NCI-H446 (cell line): Measurements from ENCODE around the gene ETV3L.
A peak's percentile ranks its signal among the peaks of the same experiment; 100 is the strongest.
"Not testable (repeated sequence)": the region's sequence is repeated elsewhere in the genome, so short reads cannot be mapped to it uniquely, and the experiment has no call there.

Source experiments
- DNase-seq, 2 experiments: peaks; one replicate each; lab custom pipeline; 2025; lab: John Stamatoyannopoulos, UW

ETV3L gene

DNA sequence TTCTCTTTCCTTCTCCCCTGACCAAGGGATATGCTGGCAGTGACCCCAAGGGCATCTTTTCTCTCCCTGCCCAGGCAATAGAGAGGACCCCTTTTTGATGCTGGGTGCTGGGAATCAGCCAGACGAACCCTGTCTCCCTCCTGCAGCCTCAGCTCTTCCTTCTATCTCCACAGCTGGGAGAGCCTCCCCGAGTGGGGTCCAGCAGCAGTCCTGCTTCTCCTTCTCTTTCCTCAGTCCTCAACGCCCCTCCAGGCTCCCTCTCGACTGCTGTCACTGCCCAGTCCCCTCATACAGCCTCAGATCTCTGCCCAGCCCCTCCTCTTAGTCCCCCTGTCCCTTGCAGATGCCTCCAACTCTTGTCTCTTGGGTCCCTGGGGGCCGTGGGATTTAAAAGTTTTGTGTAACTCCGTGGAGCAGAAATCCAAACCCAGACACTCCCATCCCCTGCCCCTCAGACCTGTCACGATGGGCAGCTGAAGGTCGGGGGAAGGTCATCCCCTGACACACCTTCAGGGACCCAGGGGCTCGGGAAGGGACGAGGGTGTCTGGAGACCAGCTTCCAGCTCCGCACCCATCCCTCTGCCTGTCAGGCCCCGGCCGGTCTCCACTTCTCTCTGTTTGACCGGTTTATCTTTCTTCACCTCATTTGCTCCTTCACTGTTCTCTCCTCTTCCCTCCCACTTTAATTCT, 5.8 kb upstream of the ETV3L start:
- no peak for DNase-seq

- DNase-seq, result no peak
These were observed 5.1 kb upstream of the ETV3L start for GRCh38 chr1:157104598-157105293.

DNA sequence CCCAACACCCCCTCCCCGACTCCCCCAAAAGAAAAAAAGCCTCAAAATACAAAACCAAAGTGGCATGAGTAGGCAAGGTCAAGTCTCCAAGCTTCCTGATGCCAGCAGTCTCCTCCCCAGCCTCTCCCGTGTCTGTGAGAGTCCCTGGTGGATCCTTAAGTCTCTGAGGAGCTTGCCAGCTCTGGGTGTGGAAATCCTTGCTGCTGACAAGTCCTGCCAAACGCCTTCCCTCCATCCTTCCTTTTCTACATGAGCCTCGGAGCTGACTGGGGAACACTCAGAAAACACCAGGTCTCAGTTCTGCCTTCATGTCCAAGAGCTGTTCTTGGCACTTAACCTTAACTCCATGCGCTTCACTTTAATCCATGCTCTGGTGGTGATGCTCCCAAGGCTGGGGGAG, 3.7 kb upstream of the ETV3L start:
- no peak for DNase-seq

DNA sequence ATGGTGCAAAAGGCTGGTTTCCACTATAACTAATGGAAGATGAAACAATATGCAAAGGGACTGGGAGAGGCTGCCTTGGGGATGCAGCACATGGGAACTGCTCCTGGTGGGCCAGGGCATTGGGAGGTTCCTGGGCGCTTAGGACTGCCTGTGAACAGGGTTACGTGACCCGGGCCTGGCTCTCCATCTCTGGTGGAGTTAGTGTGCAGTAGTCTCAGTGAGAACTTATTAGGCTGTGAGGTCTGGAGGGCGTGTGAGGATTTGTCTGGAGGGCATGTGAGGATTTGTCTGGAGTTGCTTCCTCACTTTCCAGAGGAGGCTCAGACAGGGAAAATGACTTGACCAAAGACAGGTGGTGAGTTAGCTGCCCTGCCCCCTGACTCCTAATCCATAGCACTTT, 1.5 kb upstream of the ETV3L start:
- no peak for DNase-seq

GRCh38 chr1:157098987-157099632, 498 bp downstream of the ETV3L start:
- DNase-seq, result not testable (repeated sequence)

GRCh38 chr1:157098519-157098918, 1.1 kb downstream of the ETV3L start:
- DNase-seq, result no peak

GRCh38 chr1:157097692-157098091, 1.9 kb downstream of the ETV3L start:
- DNase-seq, result no peak

DNA sequence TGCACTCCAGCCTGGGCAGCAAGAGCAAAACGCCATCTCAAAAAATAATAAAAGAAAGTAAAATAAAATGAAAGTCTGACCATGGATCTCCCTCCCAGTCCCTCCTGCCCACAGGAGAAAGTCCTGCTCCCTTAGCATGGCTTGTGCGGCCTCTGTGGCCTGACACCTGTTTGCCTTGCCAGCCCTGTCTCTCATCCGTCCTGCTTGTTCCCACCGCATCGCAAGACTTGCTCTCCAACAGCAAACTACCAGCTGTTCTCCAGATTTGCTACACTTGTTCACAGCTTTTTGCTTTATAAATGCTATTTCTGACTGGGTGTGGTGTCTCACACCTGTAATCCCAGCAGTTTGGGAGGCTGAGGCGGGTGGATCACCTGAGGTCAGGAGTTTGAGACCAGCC, 2.7 kb downstream of the ETV3L start:
- DNase-seq, result no peak

DNA sequence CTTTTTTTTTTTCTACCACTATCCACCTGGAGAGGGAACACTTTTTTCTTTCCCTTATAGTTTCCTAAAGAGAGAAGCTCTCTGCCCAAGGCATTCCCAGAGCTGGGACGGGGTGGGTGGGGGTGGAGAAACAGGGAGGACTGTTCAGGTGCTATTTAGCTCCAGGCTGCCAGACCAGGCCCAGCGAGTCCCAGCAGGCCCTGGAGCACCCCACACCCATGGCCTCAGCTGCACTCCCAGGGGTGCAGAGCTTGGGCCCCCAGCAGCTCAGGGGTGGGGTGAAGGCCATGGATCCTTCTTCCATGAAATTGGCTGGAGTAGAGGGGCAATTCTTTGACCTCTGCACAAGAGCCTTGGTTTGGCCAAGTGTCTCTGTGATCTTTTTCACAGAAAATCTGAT, 4.1 kb downstream of the ETV3L start:
- no peak for DNase-seq

DNA sequence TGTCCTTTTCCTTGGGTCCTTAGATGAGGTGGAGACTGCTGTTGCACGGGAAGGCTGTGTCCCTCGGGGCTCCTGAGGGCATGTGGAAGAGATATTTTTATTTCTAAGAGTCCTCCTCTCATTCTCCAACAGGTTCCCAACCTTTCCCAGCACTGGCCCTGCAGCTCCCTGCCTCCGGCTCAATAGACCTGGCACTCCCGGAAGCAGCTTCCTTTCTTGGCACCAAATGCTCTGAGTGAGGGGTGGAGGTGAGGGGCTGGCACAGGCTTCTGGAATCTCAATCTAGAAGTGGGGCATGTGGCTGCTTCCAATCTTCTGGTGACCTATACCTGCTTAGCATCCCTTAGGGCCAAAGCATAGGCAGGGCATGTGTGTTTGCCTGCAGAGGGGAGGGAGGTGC, 4.5 kb downstream of the ETV3L start:
- DNase-seq, result no peak

- DNase-seq, result peak in 1 of 2 experiments; percentile 75
These were observed 6.8 kb downstream of the ETV3L start for GRCh38 chr1:157092831-157093230.

DNA sequence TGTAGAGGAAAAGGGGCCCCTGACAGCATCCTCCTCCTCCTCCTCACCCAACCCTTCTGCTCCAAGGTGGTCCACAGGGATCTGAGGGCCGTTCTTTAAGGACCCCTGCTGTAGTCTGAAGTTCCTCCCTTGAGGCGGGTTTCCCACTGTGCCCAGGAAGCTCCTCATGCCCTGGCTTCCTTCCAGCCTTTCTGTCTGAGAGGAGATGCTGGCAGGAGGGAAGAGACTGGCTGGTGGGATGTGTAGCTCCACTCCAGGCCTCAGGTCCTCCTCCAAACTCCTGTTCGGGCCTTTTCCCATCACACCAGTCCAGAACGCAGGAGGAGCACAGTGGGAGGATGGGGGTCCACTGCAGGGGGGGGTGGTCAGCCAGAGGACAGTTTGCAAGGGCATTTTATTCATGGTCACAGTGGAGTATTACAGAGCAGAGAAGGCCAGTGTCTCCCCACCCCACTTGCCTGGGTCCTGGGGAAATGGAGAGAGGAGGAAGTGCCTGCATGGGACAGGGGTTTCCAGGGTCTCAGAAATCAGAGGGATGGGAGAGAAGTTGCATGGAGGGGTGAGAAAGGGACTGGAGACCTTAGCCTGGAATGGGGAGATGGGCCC, 7.8 kb downstream of the ETV3L start:
- peak in 1 of 2 experiments; percentile 44 for DNase-seq

DNA sequence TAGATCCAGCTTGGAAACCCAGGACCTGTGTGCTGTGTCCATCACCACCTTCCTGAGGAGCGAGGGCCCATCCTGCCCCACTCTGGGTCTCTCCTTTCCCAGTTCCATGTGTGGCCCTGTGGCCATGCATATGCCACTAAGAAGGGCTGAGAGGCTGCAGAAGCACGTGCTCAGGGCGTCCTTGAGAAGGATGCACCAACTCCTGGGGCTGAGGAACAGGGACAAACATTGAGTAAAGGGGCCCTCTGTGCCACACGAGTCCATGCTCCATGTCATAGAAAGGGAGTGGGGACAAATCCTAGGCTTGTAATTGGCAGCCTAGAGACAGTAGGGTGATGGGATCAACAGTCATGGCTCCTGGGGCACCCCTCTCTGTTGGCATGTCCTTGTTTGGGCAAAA, 8.4 kb downstream of the ETV3L start:
- no peak for DNase-seq

DNA sequence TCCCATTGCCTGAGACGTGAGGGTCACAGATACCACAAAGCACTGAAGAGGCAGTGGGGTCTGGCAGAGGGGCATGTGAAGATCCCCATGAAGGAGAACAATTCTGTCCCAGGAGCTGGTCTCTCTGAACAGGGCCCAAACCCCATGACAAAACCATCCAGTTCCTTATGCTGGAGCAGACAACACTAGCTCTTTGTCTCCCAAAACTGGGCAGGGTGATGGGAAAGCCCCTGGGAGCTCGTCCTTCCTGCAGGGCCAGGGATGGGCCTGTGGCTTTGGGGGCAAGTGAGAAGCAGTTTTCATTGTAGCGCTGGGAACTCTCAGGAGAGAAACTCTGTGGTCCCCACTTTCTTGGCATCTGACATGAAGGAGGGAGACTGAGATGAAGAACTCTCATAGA, 8.8 kb downstream of the ETV3L start:
- DNase-seq, result no peak

GRCh38 chr1:157090196-157090647, 9.4 kb downstream of the ETV3L start:
- peak; percentile 45 to 90 for DNase-seq

- DNase-seq, result no peak
These were observed 9.8 kb downstream of the ETV3L start for GRCh38 chr1:157089789-157090188.

DNA sequence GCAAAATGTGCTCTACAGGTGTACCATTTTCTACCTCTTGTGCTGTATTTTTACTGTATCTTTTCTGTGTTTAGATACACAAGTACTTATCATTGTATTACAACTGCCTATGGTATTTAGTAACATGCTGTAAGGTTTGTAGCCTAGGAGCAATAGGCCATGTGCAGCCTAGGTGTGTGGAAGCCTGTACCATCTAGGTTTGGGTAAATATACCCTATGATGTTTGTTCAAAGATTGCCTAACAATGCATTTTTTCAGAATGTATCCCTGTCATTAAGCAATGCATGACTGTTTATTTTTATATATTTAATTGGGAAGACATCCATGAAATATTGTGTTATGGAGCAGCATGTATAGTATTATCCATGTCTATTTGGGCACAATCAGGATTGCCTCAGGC, 11.0 kb downstream of the ETV3L start:
- no peak for DNase-seq

- no peak for DNase-seq
These were observed 12.6 kb downstream of the ETV3L start for GRCh38 chr1:157087030-157087429.

DNA sequence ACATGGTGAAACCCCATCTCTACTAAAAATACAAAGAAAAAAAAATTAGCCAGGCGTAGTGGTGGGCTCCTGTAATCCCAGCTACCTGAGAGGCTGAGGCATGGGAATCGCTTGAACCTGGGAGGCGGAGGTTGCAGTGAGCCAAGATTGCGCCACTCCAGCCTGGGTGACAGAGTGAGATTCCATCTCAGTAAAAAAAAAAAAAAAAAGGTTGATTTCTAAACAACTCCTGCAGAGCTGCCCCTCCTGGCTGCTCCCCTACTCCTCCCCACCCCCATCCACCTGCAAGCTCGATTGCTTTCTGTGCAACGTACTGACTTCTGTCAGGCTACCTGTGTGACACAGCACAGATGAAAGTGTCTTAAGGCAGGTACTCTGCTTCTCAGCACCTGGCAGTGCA, 13.3 kb downstream of the ETV3L start:
- no peak for DNase-seq

GRCh38 chr1:157085421-157085820, 14.2 kb downstream of the ETV3L start:
- no peak for DNase-seq

DNA sequence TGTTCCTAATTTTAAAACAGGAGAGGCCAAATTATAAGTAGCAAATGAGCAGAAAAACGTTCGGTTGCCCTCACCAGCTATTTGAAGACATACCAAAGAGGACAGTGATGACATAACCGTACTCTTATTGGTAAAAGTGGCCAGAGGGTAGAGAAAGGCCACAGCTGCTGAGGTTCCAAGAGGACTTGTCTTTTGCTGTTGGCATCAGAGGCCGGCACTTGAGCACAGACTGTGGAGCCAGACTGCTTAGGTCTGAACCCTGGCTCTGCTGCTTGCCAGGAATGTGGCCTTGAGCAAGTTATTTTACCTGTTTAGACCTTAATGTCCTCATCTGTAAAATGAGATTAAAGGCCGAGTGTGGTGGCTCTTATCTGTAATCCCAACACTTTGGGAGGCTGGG, 14.9 kb downstream of the ETV3L start:
- no peak for DNase-seq

DNA sequence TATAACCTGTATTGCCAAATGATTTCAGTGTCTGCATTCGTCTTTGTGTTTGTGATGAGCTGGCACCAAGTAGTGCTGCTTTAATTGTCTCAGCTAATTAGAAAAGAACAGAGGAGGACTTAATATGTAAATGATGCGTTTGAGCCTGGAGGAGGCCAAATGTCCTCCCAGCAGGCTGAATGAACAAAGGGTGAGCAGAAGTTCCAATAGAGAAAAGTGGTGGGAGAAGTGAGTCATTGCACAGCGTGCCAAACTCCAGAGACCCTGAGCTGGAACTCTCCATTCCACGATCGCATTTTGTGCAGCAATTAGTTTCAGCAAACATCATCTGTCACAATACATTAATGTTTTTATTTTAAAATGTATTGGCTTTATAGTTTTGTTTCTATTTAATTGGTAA, 17.9 kb downstream of the ETV3L start:
- peak; percentile 13 to 69 for DNase-seq

- no peak for DNase-seq
These were observed 18.9 kb downstream of the ETV3L start for GRCh38 chr1:157080714-157081113.
